OCI-LY3 (cell line): ENCODE data around the gene PROM2.

Experiments used
- EZH2phosphoT487 ChIP-seq: fragments of 200-600 bp; shearing (Covaris generic); IDR thresholded peaks from 2 replicates; pipeline ENCODE4 v1.6.1; 2018; ENCODE audit warnings: antibody characterized with exemption, mixed run types, low read depth
- TF ChIP-seq, protein P1 (sequence below): fragments of 200-600, 300-600 bp; sonication (generic); IDR thresholded peaks from 2 replicates; pipeline ENCODE4 v1.5.1; 2014; ENCODE audit warnings: antibody characterized with exemption, low read length, low read depth

DNA sequence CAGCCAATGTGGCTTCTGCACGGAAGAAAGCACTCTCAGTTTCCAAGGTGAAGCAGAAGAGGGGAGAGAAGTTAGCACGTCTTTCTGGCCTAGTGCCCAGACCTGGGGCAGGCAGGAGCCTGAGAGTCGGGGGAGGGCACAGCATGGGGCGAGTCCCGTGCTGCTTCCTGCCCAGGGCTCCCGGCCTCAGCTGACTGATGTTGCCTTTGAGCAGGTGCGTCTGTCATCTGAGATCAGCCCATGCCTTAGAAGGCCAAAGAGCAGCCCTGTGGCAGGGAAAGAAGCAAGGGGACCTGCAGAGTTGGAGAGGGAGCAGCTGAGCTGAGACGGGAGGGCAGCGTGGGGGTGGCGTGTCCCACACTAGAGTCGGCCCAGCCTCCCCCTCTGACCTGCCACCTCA, 26.2 kb downstream of the PROM2 start:
- TF ChIP-seq, protein P1, sequence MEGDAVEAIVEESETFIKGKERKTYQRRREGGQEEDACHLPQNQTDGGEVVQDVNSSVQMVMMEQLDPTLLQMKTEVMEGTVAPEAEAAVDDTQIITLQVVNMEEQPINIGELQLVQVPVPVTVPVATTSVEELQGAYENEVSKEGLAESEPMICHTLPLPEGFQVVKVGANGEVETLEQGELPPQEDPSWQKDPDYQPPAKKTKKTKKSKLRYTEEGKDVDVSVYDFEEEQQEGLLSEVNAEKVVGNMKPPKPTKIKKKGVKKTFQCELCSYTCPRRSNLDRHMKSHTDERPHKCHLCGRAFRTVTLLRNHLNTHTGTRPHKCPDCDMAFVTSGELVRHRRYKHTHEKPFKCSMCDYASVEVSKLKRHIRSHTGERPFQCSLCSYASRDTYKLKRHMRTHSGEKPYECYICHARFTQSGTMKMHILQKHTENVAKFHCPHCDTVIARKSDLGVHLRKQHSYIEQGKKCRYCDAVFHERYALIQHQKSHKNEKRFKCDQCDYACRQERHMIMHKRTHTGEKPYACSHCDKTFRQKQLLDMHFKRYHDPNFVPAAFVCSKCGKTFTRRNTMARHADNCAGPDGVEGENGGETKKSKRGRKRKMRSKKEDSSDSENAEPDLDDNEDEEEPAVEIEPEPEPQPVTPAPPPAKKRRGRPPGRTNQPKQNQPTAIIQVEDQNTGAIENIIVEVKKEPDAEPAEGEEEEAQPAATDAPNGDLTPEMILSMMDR, result no peak
- TF ChIP-seq EZH2phosphoT487, result no peak
